B cell (primary cell): Measurements from ENCODE around the gene WWP2. TPM values are rescaled to one million over a fixed set of nuclear protein-coding genes. Genes with fewer than 3 reads are reported as not detected.
"Not testable (repeated sequence)": the region's sequence is repeated elsewhere in the genome, so short reads cannot be mapped to it uniquely, and the experiment has no call there.

Experiments used
- ATAC-seq: fragments of 200-7000 bp; cut with Tn5 transposase; one replicate; pipeline ENCODE4 v1.10.0; 2021; ENCODE audit warnings: low read depth, mild to moderate bottlenecking, moderate number of reproducible peaks, moderate library complexity
- CTCF ChIA-PET: fragments of 350-600 bp; sonication (Branson Sonifier 250); formaldehyde crosslinking; loops from one replicate; lab custom pipeline; 2021; ENCODE audit warnings: antibody characterized with exemption, inconsistent platforms; lab: Charles Lee
- POLR2A ChIA-PET: fragments of 350-600 bp; sonication (Branson Sonifier 250); formaldehyde crosslinking; loops from one replicate; lab custom pipeline; 2021; ENCODE audit warnings: antibody characterized with exemption; lab: Charles Lee
- DNase-seq: peaks from one replicate; pipeline ENCODE4 v3.0.0; 2013
- H2AFZ ChIP-seq: 2 replicates; pipeline ENCODE4 v1.6.1; 2012; ENCODE audit warnings: mild to moderate bottlenecking, low read depth, low read length; ENCODE audit not compliant: insufficient read depth, poor library complexity, severe bottlenecking
- H3K27ac ChIP-seq, 2 donors: 1 replicate in 1 of 2; 2 replicates in 1 of 2; pipeline ENCODE4 v1.5.1; 2012 to 2013; ENCODE audit warnings: low read length in 2 of 2, mild to moderate bottlenecking in 2 of 2, moderate library complexity in 1 of 2
- H3K27me3 ChIP-seq, 4 experiments: fragments of 200-600 bp in 1 of 4; sonication (generic) in 1 of 4; replicated peaks in 1 of 4; 1 replicate in 2 of 4; 2 replicates in 2 of 4; pipeline versions ENCODE4 v1.6.1 to v1.7.0; 2013 to 2016; ENCODE audit warnings: low read length in 3 of 4, mild to moderate bottlenecking in 2 of 4, mixed read lengths in 1 of 4, moderate library complexity in 1 of 4; ENCODE audit not compliant: insufficient read depth in 4 of 4, control insufficient read depth in 3 of 4; ENCODE audit errors: control extremely low read depth in 1 of 4
- H3K36me3 ChIP-seq, 2 experiments: replicated peaks in 1 of 2; 1 replicate in 1 of 2; 2 replicates in 1 of 2; pipeline versions ENCODE4 v1.6.1 to v1.7.1; 2013; ENCODE audit warnings: low read length in 1 of 2; ENCODE audit not compliant: insufficient read depth in 2 of 2, control insufficient read depth in 1 of 2; ENCODE audit errors: control extremely low read depth in 1 of 2, extremely low read depth in 1 of 2
- H3K4me1 ChIP-seq, 2 donors: fragments of 200-600 bp in 1 of 2; sonication (generic) in 1 of 2; 1 replicate in 1 of 2; 2 replicates in 1 of 2; pipeline versions ENCODE4 v1.5.1 to v1.6.1; 2013 to 2017; ENCODE audit warnings: low read length in 2 of 2; ENCODE audit not compliant: control insufficient read depth in 2 of 2, insufficient read depth in 2 of 2
- H3K4me2 ChIP-seq: replicated peaks from 2 replicates; pipeline ENCODE3; 2012; ENCODE audit warnings: mild to moderate bottlenecking, low read depth, low read length; ENCODE audit not compliant: poor library complexity, severe bottlenecking
- H3K4me3 ChIP-seq, 5 experiments: fragments of 200-600 bp in 1 of 5; sonication (generic) in 1 of 5; 1 replicate in 3 of 5; 2 replicates in 2 of 5; pipeline versions ENCODE4 v1.5.1 to v1.7.0; 2011 to 2016; ENCODE audit warnings: low read length in 4 of 5, mild to moderate bottlenecking in 4 of 5, low read depth in 2 of 5, control low read depth in 1 of 5, moderate library complexity in 1 of 5; ENCODE audit not compliant: insufficient read depth in 1 of 5; ENCODE audit errors: control extremely low read depth in 1 of 5, extremely low read depth in 1 of 5
- H3K79me2 ChIP-seq: fragments of 200-600 bp; sonication (generic); one replicate; pipeline ENCODE4 v1.6.0; 2016; ENCODE audit warnings: low read length; ENCODE audit not compliant: control insufficient read depth, insufficient read depth
- H3K9ac ChIP-seq: fragments of 200-600 bp; sonication (generic); 2 replicates; pipeline ENCODE4 v1.6.1; 2017; ENCODE audit warnings: mild to moderate bottlenecking, low read length, moderate library complexity
- H3K9me3 ChIP-seq, 3 donors: one replicate each; pipeline versions ENCODE4 v1.6.1 to v1.7.1; 2013; ENCODE audit warnings: low read length in 2 of 3; ENCODE audit not compliant: control insufficient read depth in 2 of 3, insufficient read depth in 1 of 3; ENCODE audit errors: control extremely low read depth in 1 of 3
- H4K20me1 ChIP-seq: 2 replicates; pipeline ENCODE4 v1.6.0; 2012; ENCODE audit warnings: mild to moderate bottlenecking, low read length; ENCODE audit not compliant: insufficient read depth, control insufficient read depth, poor library complexity, severe bottlenecking
- H3K27ac Mint-ChIP-seq: one replicate; pipeline ENCODE4 v1.8.0; 2021; ENCODE audit warnings: mixed read lengths
- H3K27me3 Mint-ChIP-seq: one replicate; pipeline ENCODE4 v1.8.0; 2021; ENCODE audit warnings: mixed read lengths
- H3K4me1 Mint-ChIP-seq: one replicate; pipeline ENCODE4 v1.8.0; 2021; ENCODE audit warnings: mixed read lengths
- H3K4me3 Mint-ChIP-seq: one replicate; pipeline ENCODE4 v1.8.0; 2021; ENCODE audit warnings: mixed read lengths
- H3K9me3 Mint-ChIP-seq: one replicate; pipeline ENCODE4 v1.8.0; 2022; ENCODE audit warnings: mixed read lengths; ENCODE audit not compliant: insufficient read depth
- CTCF ChIP-seq: fragments of 200-600 bp; IDR thresholded peaks from one replicate; pipeline ENCODE4 v1.8.0; 2022; ENCODE audit warnings: antibody characterized with exemption, mild to moderate bottlenecking
- EZH2 ChIP-seq: IDR thresholded peaks from 2 replicates; pipeline ENCODE4 v1.6.1; 2012; ENCODE audit warnings: borderline replicate concordance, low read depth, mild to moderate bottlenecking, moderate library complexity, low read length; ENCODE audit not compliant: insufficient read depth, poor library complexity, severe bottlenecking
- WGBS: methylation state at CpG from one replicate; pipeline ENCODE4 v1.1.5; 2013; ENCODE audit warnings: missing lambda C conversion rate; ENCODE audit not compliant: insufficient coverage; 5-methylcytosine and 5-hydroxymethylcytosine counted together
- intact Hi-C: fragments of 100-400 bp; cut with micrococcal nuclease; formaldehyde crosslinking; loops from one replicate; pipeline ENCODE4 v1.10.0; 2022
- polyA plus RNA-seq: library from polyadenylated mRNA; depleted of rRNA; stranded (reverse); fragments of >200 nt; gene quantifications from 2 replicates; pipeline ENCODE4 v1.2.3, GENCODE V29; 2012
- total RNA-seq, 2 donors: library from RNA; stranded (reverse); fragments of 120-200 nt in 1 of 2; gene quantifications; 1 replicate in 1 of 2; 2 replicates in 1 of 2; pipeline versions ENCODE4 v1.2.3 to v1.2.4, GENCODE V29; 2013 to 2022

Gene WWP2
- total and polyA plus RNA-seq, 2 donors (not counting 1 experiment from before 2014, with no cell fraction given), result 33.4 to 105 TPM

- Histone ChIP-seq H3K9me3 (peaks cover 0 to 6% (median 3%) of the 10 kb centered on the region in 3 donors), H3K79me2 (peaks cover 53% of the 10 kb centered on the region), H4K20me1 (no peaks in the 10 kb centered on the region), H3K4me2 (no peak overlapping the region), H3K9ac (no peak overlapping the region), H3K36me3 (peaks cover 11 to 30% of the 10 kb centered on the region in 2 experiments), H3K27ac (no peak overlapping the region), H3K4me1 (no peaks in the 10 kb centered on the region), H3K27me3 (no peaks in the 10 kb centered on the region), H3K4me3 (no peak overlapping the region), H2AFZ (no peak overlapping the region)
- 100% methylated on average over 1 of the region's 4 CpGs for WGBS
- intact Hi-C loops, result no loop called here
- peaks cover 4% of the 10 kb centered on the region for H3K4me1 Mint-ChIP-seq
- ChIA-PET POLR2A (no interaction called here), CTCF (interaction anchor here (1.0 kb wide), 1 partner anchor 19 kb away, joined by 3 read pairs; no protein-coding TSS in a partner anchor)
- H3K4me3 Mint-ChIP-seq, result no peak overlapping the region
- H3K27ac Mint-ChIP-seq, result no peak overlapping the region
- H3K27me3 Mint-ChIP-seq, result no peaks in the 10 kb centered on the region
- TF ChIP-seq EZH2 (no peak), CTCF (no peak)
- no peak for ATAC-seq
- DNase-seq, result no peak
- no peaks in the 10 kb centered on the region for H3K9me3 Mint-ChIP-seq
Observed at GRCh38 chr16:69814561-69814960, 52.4 kb downstream of the WWP2 start.

GRCh38 chr16:69815216-69815883, 53.2 kb downstream of the WWP2 start:
- H3K9me3 Mint-ChIP-seq, H3K4me3 Mint-ChIP-seq, H3K27ac ChIP-seq, POLR2A ChIA-PET, H3K27ac Mint-ChIP-seq, ATAC-seq, H3K9ac ChIP-seq, H3K4me1 Mint-ChIP-seq, H3K4me1 ChIP-seq, H3K27me3 Mint-ChIP-seq, DNase-seq, H4K20me1 ChIP-seq, H3K9me3 ChIP-seq, H3K4me2 ChIP-seq, intact Hi-C loops, H2AFZ ChIP-seq, H3K4me3 ChIP-seq, H3K27me3 ChIP-seq: not testable (repeated sequence)
- Histone ChIP-seq H3K36me3 (peaks cover 11 to 30% of the 10 kb centered on the region in 2 experiments), H3K79me2 (peaks cover 54% of the 10 kb centered on the region)
- CTCF ChIA-PET, result interaction anchor here (1.0 kb wide), 2 partner anchors 20 to 21 kb away, joined by 3 to 4 read pairs; no protein-coding TSS in a partner anchor
- 92% methylated on average over 4 of the region's 15 CpGs for WGBS
